Gastroesophageal sphincter (tissue), 3 donors: Measurements from ENCODE around the gene CCDC88C.

Experiments used
- POLR2A ChIP-seq, 2 donors: fragments of 450-650 bp; IDR thresholded peaks; one replicate each; pipeline ENCODE4 v1.6.1; 2017; ENCODE audit warnings: antibody characterized with exemption in 2 of 2, mild to moderate bottlenecking in 2 of 2, moderate library complexity in 1 of 2
- POLR2AphosphoS5 ChIP-seq: sonication (generic); formaldehyde crosslinking; IDR thresholded peaks from one replicate; pipeline ENCODE4 v1.6.1; 2017; ENCODE audit warnings: antibody characterized with exemption
- TF ChIP-seq, protein P1 (sequence below), 4 experiments: fragments of 200-600 bp in 2 of 4; fragments of 450-650 bp in 2 of 4; sonication (generic) in 1 of 4; IDR thresholded peaks; one replicate each; pipeline ENCODE4 v1.5.1; 2017 to 2019; ENCODE audit warnings: antibody characterized with exemption in 4 of 4, mild to moderate bottlenecking in 2 of 4, moderate library complexity in 2 of 4

DNA sequence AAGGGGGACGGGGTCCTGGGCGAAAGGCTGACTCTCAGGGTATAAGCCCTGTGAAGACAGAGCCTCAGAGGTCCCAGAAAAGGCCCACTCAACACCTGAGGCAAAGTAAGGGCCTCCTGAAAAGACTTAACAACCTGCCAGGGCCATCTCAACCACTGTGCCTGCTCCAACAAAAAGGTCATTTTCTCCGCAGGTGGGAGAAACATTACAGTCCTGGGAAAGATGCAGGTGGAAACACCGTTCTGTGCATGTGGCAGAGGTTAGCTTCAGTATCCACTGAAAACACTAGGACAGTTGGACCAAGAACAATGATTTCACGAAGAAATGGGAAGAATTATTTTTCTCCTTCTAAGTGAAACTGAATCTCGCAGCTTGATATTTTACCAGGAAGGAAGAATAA, 50.9 kb downstream of the CCDC88C start:
- no peak for TF ChIP-seq POLR2AphosphoS5
- TF ChIP-seq, protein P1, sequence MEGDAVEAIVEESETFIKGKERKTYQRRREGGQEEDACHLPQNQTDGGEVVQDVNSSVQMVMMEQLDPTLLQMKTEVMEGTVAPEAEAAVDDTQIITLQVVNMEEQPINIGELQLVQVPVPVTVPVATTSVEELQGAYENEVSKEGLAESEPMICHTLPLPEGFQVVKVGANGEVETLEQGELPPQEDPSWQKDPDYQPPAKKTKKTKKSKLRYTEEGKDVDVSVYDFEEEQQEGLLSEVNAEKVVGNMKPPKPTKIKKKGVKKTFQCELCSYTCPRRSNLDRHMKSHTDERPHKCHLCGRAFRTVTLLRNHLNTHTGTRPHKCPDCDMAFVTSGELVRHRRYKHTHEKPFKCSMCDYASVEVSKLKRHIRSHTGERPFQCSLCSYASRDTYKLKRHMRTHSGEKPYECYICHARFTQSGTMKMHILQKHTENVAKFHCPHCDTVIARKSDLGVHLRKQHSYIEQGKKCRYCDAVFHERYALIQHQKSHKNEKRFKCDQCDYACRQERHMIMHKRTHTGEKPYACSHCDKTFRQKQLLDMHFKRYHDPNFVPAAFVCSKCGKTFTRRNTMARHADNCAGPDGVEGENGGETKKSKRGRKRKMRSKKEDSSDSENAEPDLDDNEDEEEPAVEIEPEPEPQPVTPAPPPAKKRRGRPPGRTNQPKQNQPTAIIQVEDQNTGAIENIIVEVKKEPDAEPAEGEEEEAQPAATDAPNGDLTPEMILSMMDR (IDR thresholded peaks at IDR 0.05), result no peak
- TF ChIP-seq POLR2A (IDR thresholded peaks at IDR 0.05), result no peak
